H1 (cell line): ENCODE data around the gene SH3D19. TPM values are rescaled to one million over a fixed set of nuclear protein-coding genes. Genes with fewer than 3 reads are reported as not detected.

Source experiments
- ASH2L ChIP-seq: fragments of 200-600, 300-600 bp; sonication (generic); IDR thresholded peaks from one replicate; pipeline ENCODE4 v1.7.1; 2017; ENCODE audit warnings: low read length
- BRCA1 ChIP-seq: IDR thresholded peaks from 2 replicates; pipeline ENCODE4 v1.6.1; 2012; ENCODE audit warnings: low read depth, low read length, improper control_type of control experiment
- CREB1 ChIP-seq: IDR thresholded peaks from 2 replicates; pipeline ENCODE4 v1.6.1; 2012; ENCODE audit warnings: inconsistent platforms
- EGR1 ChIP-seq: IDR thresholded peaks from 2 replicates; pipeline ENCODE4 v1.6.1; 2011; ENCODE audit warnings: low read depth, low read length, borderline replicate concordance
- FOSL1 ChIP-seq: IDR thresholded peaks from 2 replicates; pipeline ENCODE4 v1.6.1; 2011; ENCODE audit warnings: mild to moderate bottlenecking, low read depth, low read length, moderate library complexity; ENCODE audit not compliant: insufficient read depth
- HDAC6 ChIP-seq: IDR thresholded peaks from one replicate; pipeline ENCODE4 v1.7.1; 2012; ENCODE audit warnings: low read depth, mild to moderate bottlenecking, inconsistent platforms, low read length, moderate library complexity
- JUN ChIP-seq: IDR thresholded peaks from 2 replicates; pipeline ENCODE4 v1.6.1; 2011; ENCODE audit warnings: low read depth, mild to moderate bottlenecking, improper control_type of control experiment, low read length
- NANOG ChIP-seq: IDR thresholded peaks from 2 replicates; pipeline ENCODE4 v1.6.1; 2011; ENCODE audit warnings: low read length, low read depth, mild to moderate bottlenecking, inconsistent platforms; ENCODE audit not compliant: insufficient read depth, poor library complexity, severe bottlenecking
- RFX5 ChIP-seq: IDR thresholded peaks from 2 replicates; pipeline ENCODE4 v1.6.1; 2011; ENCODE audit warnings: low read depth, low read length, improper control_type of control experiment, borderline replicate concordance
- YY1 ChIP-seq: IDR thresholded peaks from 2 replicates; pipeline ENCODE4 v1.6.1; 2011; ENCODE audit warnings: low read depth, mild to moderate bottlenecking, low read length
- polyA plus RNA-seq, 7 experiments: library from polyadenylated mRNA; depleted of rRNA in 3 of 7; stranded (reverse) in 5 of 7; unstranded in 2 of 7; fragments of >200 nt in 5 of 7; fragments of 200-250 nt in 2 of 7; gene quantifications; 1 replicate in 5 of 7; 2 replicates in 1 of 7; 4 replicates in 1 of 7; pipeline versions ENCODE4 v1.2.1 to v1.2.3, GENCODE V29; 2011 to 2013; ENCODE audit warnings: missing spikeins in 2 of 7, mixed read lengths in 2 of 7
- total RNA-seq: library from RNA; stranded (reverse); fragmentation: NEBNext Ultra II Directional; extraction: Animal tissue kit (Norgen Biotek cat#: 25700); gene quantifications from 2 replicates; pipeline ENCODE4 v1.2.1, GENCODE V29; 2021
- TF ChIP-seq, protein P1 (sequence below): fragments of 300-600 bp; sonication (generic); IDR thresholded peaks from 2 replicates; pipeline ENCODE4 v1.7.1; 2012; ENCODE audit warnings: low read length, moderate library complexity, mild to moderate bottlenecking, inconsistent platforms; ENCODE audit not compliant: insufficient replicate concordance
- TF ChIP-seq, protein P2 (sequence below): IDR thresholded peaks from 2 replicates; pipeline ENCODE4 v1.6.1; 2011; ENCODE audit warnings: low read depth, mild to moderate bottlenecking, low read length; ENCODE audit not compliant: insufficient read depth

The SH3D19 gene
- total and polyA plus RNA-seq, 2 of the 8 experiments (the other 6 are each of a cell fraction or from before 2014, with no cell fraction given) = 11.7 to 51.3 TPM

DNA sequence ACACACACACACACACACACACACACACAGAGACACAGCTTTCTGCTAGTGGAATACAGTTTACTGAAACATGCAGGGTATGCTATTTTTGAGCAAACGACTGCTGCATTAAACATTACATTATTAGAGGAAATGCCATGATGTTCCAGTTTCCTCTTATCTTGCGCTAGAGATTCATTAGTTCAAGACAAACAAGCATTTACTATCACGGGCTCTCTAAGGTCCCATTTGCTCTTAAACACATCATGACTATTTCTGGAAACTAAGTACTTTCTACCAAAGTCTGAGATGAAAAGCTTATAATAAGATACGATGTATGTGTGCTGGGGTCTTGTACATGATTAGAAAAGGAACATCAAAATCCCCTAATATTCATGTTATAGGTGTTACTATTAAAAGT, 177.1 kb downstream of the SH3D19 start (continued):
- TF ChIP-seq, protein P1, sequence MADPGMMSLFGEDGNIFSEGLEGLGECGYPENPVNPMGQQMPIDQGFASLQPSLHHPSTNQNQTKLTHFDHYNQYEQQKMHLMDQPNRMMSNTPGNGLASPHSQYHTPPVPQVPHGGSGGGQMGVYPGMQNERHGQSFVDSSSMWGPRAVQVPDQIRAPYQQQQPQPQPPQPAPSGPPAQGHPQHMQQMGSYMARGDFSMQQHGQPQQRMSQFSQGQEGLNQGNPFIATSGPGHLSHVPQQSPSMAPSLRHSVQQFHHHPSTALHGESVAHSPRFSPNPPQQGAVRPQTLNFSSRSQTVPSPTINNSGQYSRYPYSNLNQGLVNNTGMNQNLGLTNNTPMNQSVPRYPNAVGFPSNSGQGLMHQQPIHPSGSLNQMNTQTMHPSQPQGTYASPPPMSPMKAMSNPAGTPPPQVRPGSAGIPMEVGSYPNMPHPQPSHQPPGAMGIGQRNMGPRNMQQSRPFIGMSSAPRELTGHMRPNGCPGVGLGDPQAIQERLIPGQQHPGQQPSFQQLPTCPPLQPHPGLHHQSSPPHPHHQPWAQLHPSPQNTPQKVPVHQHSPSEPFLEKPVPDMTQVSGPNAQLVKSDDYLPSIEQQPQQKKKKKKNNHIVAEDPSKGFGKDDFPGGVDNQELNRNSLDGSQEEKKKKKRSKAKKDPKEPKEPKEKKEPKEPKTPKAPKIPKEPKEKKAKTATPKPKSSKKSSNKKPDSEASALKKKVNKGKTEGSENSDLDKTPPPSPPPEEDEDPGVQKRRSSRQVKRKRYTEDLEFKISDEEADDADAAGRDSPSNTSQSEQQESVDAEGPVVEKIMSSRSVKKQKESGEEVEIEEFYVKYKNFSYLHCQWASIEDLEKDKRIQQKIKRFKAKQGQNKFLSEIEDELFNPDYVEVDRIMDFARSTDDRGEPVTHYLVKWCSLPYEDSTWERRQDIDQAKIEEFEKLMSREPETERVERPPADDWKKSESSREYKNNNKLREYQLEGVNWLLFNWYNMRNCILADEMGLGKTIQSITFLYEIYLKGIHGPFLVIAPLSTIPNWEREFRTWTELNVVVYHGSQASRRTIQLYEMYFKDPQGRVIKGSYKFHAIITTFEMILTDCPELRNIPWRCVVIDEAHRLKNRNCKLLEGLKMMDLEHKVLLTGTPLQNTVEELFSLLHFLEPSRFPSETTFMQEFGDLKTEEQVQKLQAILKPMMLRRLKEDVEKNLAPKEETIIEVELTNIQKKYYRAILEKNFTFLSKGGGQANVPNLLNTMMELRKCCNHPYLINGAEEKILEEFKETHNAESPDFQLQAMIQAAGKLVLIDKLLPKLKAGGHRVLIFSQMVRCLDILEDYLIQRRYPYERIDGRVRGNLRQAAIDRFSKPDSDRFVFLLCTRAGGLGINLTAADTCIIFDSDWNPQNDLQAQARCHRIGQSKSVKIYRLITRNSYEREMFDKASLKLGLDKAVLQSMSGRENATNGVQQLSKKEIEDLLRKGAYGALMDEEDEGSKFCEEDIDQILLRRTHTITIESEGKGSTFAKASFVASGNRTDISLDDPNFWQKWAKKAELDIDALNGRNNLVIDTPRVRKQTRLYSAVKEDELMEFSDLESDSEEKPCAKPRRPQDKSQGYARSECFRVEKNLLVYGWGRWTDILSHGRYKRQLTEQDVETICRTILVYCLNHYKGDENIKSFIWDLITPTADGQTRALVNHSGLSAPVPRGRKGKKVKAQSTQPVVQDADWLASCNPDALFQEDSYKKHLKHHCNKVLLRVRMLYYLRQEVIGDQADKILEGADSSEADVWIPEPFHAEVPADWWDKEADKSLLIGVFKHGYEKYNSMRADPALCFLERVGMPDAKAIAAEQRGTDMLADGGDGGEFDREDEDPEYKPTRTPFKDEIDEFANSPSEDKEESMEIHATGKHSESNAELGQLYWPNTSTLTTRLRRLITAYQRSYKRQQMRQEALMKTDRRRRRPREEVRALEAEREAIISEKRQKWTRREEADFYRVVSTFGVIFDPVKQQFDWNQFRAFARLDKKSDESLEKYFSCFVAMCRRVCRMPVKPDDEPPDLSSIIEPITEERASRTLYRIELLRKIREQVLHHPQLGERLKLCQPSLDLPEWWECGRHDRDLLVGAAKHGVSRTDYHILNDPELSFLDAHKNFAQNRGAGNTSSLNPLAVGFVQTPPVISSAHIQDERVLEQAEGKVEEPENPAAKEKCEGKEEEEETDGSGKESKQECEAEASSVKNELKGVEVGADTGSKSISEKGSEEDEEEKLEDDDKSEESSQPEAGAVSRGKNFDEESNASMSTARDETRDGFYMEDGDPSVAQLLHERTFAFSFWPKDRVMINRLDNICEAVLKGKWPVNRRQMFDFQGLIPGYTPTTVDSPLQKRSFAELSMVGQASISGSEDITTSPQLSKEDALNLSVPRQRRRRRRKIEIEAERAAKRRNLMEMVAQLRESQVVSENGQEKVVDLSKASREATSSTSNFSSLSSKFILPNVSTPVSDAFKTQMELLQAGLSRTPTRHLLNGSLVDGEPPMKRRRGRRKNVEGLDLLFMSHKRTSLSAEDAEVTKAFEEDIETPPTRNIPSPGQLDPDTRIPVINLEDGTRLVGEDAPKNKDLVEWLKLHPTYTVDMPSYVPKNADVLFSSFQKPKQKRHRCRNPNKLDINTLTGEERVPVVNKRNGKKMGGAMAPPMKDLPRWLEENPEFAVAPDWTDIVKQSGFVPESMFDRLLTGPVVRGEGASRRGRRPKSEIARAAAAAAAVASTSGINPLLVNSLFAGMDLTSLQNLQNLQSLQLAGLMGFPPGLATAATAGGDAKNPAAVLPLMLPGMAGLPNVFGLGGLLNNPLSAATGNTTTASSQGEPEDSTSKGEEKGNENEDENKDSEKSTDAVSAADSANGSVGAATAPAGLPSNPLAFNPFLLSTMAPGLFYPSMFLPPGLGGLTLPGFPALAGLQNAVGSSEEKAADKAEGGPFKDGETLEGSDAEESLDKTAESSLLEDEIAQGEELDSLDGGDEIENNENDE = no peak
- no peak for TF ChIP-seq EGR1
- TF ChIP-seq FOSL1 = no peak
- TF ChIP-seq CREB1 = no peak
- TF ChIP-seq RFX5 = no peak
- no peak for TF ChIP-seq BRCA1
- TF ChIP-seq JUN = no peak
- no peak for TF ChIP-seq HDAC6
- no peak for TF ChIP-seq ASH2L
- no peak for TF ChIP-seq NANOG
- TF ChIP-seq, protein P2, sequence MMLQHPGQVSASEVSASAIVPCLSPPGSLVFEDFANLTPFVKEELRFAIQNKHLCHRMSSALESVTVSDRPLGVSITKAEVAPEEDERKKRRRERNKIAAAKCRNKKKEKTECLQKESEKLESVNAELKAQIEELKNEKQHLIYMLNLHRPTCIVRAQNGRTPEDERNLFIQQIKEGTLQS = no peak
- no peak for TF ChIP-seq YY1
